GM12865 (cell line): ENCODE measurements around the gene DCXR.

Source experiments
- DNase-seq: peaks from one replicate; pipeline ENCODE4 v3.0.0; 2010; ENCODE audit warnings: low read depth
- H3K4me3 ChIP-seq: 2 replicates; pipeline ENCODE4 v1.5.1; 2011; ENCODE audit warnings: mild to moderate bottlenecking, low read depth, low read length, control low read depth
- TF ChIP-seq, protein P1 (sequence below): IDR thresholded peaks from 2 replicates; pipeline ENCODE4 v1.5.1; 2011; ENCODE audit warnings: low read length, control low read depth, low read depth, inconsistent platforms; ENCODE audit not compliant: insufficient read depth; ENCODE audit errors: missing control alignments

Gene DCXR

DNA sequence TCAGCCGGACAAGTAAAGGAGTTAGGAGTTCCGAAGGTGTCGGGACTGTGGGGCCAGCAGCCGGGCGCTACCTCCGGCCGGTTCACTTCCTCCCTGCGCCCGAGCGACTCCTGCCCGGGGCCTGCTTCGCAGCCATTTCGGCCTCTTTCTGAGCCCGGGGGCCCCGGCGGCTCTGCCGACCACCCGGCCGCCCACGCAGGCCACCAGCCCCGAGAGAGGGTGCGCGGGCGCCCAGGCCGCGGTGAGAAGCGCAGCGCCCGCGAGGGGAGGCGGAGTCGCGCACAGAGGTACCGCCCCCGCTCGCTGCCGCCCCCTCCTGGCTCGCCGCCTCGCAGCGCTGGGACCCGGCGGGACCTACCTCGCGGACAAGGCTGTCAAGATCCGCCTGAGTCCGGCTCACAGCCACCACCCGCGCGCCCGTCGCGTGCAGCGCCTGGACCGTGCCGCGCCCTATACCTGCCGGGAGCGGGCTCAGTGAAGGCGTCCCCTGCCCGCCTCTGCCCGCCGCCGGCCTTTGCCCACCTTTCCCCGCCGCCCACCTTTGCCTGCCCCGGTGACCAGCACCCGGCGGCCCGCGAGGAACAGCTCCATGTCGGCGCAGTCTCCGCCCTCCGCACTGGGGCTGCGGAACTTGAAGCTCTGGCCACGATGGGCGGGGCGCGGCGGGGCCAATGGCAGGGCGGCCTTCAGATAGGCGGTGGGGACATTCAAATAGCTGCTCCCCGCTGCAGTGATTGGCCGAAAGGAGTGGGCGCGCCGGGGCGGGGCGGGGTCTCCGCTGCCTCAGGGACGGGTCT is at the start of gene DCXR:
DCXR (minus strand) TSS at position 606 of the 797 bp plus-strand sequence; CDS start at position 591, 15 bp downstream.
- TF ChIP-seq, protein P1, sequence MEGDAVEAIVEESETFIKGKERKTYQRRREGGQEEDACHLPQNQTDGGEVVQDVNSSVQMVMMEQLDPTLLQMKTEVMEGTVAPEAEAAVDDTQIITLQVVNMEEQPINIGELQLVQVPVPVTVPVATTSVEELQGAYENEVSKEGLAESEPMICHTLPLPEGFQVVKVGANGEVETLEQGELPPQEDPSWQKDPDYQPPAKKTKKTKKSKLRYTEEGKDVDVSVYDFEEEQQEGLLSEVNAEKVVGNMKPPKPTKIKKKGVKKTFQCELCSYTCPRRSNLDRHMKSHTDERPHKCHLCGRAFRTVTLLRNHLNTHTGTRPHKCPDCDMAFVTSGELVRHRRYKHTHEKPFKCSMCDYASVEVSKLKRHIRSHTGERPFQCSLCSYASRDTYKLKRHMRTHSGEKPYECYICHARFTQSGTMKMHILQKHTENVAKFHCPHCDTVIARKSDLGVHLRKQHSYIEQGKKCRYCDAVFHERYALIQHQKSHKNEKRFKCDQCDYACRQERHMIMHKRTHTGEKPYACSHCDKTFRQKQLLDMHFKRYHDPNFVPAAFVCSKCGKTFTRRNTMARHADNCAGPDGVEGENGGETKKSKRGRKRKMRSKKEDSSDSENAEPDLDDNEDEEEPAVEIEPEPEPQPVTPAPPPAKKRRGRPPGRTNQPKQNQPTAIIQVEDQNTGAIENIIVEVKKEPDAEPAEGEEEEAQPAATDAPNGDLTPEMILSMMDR, result peak; percentile 95
- DNase-seq, result peak; percentile 98
- H3K4me3 ChIP-seq, result peak within 1 kb of the TSS; percentile 61

DNA sequence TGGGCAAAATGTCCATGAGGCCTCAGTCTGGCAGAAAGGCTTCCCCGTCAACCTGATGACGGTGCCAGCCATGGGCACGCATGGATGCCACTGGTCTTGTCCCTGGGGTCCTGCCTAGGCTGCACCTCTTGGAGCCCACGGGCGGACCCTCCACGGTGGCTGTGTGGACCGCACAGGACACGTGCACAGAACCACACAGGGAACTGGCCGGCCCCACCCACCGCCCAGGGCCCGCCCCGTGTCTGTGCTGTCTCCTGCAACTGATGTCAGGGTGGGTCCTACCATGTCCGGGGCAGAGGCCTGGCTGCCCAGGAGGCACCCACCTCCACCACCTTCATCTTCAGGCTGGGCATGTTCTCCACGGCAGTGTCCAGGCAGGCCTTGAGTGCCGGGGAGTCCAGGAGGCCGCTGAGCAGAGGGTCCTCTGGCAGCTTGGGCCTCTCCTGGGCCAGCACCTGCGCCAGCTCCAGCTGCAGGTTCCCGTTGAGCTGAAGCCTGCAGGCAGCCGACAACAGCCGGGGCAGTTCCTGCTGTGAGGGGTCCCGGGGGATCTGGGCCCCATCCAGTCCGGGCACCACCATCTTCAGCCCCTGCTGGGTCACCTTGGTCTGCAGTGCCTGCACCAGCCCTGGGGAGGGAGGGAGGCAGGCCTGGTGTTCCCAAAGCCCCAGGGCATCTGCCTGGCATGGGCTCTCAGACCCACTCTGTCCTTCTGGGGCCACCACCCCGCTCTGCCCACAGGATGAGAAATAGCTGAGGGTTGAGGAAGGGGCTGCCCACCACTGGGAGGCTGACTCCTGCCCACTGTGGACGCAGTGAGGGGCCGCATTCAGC is 48.7 kb upstream of the DCXR start:
- TF ChIP-seq, protein P1, result no peak
- no peak overlapping the region for H3K4me3 ChIP-seq
- no peak for DNase-seq

DNA sequence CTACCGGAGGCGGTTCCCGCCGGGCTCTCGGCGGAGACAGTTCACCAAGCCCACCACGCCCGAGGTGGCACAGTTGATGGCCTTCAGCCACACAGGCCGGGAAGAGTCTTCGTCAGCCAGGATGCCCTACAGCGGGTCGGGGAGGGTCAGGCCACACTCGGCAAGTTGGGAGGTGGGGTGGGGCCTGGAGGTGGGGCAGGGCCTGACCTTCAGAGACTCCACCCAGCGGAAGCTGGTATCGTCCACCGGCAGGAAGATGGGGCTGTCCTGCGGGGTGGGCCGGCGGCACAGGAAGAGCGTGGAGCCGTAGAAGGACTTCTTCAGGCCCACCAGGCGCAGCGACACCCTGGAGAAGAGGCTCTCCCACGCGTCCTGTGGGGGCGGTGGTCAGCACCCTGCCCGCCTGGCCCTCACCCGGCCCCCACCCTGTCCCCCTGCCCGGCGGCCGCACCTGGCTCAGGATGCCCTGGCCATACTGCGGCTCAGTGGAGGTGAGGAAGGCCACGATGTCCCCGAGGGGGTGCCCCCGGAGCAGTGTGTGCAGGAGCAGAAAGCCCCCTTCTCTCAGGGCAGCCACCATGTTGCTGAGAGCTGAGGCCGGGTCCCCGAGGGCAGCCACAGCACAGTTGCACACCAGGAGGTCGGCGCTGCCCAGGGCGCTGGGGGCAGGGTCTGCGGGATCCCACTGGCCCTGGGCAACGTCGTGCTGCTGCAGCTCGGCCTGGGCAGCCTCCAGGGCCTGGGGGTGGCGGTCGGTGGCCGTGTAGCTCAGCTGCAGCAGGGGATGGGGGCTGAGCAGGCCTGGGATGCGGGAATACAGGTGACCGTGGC is 47.7 kb upstream of the DCXR start:
- no peak for DNase-seq
- no peak overlapping the region for H3K4me3 ChIP-seq
- TF ChIP-seq, protein P1, result no peak

DNA sequence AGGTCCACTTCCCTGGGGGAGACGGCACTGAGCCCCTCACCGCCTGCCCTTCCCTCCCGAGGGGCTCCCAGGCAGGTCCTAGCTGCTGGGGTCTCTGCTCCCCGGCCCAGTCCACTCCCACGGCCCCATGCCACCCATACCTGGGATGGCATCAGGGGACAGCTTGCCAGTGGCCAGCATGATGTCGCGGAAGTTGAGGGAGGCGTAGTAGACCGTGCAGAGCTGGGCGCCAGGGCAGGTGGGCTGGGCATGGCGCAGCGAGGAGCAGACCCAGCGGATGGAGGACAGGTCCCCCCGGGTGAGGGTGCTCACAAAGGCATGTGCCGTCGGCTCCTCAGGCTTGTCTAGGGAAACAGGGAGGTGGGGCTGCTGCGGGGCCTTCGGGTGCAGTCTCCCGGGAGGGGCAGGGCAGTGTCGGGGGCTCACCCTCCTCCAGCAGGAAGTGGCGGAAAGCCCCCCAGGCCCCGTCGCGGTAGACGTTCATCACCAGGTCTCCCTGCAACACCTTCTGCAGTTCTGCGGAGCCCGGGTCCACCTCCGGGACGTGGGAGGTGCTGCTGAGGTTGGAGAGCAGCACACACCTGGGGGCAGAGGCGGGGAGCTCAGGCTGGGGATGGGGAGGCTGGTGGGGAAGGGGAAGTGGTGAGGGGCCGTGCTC is 47.0 kb upstream of the DCXR start:
- H3K4me3 ChIP-seq, result no peak overlapping the region
- no peak for DNase-seq
- TF ChIP-seq, protein P1, result no peak

DNA sequence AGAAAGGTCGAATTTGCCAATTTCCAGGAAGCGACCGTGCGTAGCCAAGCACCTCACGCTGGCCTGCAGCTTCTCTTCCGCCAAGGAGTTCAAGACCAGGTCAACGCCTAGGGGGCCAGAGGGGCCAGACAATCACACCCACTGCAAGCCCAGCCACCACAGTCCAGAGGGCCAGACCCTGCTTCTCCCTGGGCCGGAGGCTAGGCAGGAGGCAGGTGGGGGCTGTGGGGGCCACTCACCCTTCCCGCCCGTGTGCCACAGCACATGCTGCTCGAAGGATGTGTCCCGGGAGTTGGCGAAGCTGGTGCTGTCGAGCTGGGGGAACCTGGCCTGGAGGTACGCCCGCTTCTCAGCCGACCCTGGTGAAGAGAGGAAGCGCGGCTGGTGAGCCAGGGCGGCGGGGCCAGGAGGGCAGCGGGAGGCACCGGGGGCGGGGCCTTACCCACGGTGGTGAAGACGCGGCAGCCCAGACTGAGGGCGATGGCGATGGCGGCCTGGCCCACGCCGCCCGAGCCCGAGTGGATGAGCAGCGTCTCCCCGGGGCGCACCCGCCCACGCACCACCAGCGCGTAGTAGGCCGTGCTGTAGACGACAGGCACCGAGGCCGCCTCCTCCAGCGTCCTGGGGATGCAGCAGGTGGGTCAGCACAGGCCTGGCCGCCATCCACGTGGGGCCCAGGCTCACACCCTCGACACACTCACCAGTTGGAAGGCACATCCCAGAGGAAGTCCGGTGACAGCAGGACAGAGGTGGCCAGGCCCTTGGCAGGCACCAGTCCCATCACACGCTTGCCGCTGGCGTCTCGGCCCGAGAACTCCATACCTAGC is 46.2 kb upstream of the DCXR start:
- H3K4me3 ChIP-seq, result no peak overlapping the region
- TF ChIP-seq, protein P1, result no peak
- no peak for DNase-seq
